GM19025 (cell line): ENCODE results near the gene PURB.
A peak's percentile ranks its signal among the peaks of the same experiment; 100 is the strongest.
"Not testable (repeated sequence)": the region's sequence is repeated elsewhere in the genome, so short reads cannot be mapped to it uniquely, and the experiment has no call there.

Experiments
- ATAC-seq: cut with Tn5 transposase; IDR thresholded peaks from one replicate; pipeline ENCODE4 v1.9.1; 2021; ENCODE audit warnings: mild to moderate bottlenecking, low read depth, moderate library complexity; ENCODE audit not compliant: unreplicated experiment

The PURB gene

DNA sequence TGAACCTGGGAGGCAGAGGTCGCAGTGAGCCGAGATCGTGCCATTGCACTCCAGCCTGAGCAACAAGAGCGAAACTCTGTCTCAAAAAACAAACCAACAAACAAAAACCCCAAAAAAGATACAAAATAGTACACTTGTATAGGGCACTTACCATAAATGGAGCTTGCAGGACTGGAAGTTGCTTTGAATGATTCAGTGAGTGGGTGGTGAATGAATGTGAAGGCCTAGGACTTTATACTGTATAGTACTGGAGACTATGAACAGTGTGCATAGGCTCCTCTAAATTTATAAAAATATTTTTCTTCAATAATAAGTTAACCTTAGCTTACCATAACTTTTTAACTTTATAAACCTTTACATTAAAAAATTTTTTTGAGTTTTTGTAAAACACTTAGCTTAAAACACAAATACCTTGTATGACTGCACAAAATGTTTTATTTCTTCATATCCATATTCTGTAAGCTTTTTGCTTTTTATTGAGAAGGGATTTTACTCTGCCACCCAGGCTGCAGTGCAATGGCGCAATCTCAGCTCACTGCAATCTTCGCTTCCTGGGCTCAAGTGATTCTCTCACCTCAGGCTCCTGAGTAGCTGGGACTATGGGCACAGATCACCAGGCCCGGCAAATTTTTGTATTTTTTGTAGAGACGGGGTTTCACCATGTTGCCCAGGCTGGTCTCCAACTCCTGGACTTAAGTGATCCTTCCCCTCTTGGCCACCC, 30.5 kb downstream of the PURB start:
- no peak for ATAC-seq

DNA sequence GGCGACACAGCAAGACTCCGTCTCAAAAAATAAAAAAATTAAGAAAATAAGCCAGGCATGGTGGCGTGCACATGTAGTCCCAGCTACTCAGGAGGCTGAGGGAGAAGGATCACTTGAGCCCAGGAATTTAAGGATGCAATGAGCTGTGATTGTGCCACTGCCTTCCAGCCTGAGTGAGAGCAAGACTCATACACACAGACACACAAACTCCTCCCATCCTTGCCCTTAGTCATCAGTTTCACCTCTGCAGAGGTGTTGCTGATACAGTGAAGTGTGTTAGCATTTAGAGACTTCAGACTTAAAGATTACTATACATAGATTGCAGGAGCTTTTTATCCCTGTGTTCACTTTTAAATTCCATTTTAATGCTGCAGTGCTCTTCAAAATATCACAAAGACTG, 31.9 kb downstream of the PURB start:
- no peak for ATAC-seq

DNA sequence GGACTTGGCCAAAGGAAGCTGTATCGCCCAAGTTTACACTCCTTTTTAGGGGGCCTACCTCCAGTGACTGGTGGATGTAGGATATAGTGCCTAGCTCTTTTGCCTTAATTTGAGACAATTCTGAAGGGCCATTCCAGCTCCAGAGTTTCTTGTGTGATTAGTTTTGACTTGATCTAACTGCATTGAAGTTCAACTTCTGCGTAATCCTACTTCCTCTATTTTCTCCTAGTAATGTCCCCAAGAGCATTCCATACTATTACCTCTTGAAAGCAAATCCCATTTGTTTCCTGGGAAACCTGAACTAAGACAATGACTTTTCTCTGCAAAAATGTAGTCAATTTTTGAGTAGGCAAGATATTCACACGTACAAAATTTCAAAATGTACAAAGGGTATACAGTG, 32.7 kb downstream of the PURB start:
- no peak for ATAC-seq

DNA sequence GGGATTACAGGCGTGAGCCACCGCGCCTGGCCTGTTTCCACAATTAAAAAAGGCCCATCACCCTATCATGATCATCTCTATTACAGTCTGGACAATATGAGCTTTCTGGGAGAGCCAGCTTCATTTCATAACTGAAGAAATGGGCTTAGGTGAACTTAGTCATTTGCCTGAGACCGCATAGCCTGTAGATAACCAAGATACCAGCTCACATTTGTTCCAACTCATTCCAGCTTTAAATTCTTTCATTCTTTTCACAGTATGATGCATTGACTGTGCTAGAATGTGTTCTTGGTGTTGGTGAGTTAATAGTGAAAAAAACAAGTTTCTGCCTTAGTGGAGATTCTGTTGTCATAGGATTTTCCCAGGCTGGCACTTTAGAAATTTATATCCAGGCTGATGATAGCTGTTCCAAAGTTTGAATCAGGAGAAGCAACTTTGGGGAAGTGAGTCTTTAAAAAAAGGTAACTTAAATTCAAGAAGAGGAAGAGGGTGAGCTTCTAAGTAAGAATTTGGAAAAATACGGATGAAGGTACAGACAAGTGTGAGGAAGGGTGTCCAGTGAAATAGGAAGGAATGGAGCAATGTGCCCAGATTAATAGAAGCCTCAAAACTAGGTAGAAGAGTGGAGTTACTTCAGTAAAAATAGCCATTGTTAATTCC, 35.3 kb downstream of the PURB start:
- ATAC-seq, result no peak

- ATAC-seq, result no peak
Measured at GRCh38 chr7:44849259-44849884, 36.0 kb downstream of the PURB start.

DNA sequence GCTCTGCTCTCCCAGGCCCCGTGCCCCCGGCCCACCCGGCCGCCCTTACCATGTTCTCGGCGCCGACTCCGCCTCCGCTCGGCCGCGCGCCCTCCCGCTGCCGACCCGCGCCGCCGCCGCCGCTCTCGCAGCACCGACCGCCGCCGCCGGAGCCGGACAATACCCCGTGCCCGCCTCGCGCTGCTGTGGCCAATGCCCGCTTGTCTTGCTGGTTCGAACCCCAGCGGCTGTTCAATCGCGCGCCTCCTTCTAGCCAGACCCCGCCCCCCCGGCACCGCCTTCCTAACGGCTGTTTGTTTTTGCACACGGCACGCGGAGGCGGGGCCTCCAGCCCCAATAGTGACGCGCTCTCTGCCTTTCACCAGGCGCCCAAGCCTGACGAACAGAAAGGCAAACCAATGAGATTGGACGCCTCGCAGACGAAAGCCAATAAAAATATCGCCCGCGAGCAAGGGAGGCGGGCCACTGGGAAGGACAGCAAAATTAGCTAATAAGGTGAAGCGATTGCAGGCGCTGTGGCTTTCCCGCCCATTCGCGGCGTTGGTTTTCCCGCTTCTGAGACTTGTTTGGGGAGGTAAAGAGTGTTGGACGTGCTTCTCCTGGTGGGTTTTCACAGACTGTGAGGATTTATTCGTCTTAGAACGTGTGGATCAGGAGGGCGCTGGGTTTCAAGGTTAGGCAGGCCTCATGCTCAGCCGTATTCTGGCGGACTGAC, 37.3 kb downstream of the PURB start, which contains the start of gene H2AZ2:
Gene H2AZ2, minus strand, starts transcription at position 168 of the 715 bp plus-strand sequence. Its CDS starts 116 bp downstream, at position 52.
- ATAC-seq, result peak; percentile 79

GRCh38 chr7:44847509-44847919, 37.8 kb downstream of the PURB start:
- ATAC-seq, result peak; percentile 58

DNA sequence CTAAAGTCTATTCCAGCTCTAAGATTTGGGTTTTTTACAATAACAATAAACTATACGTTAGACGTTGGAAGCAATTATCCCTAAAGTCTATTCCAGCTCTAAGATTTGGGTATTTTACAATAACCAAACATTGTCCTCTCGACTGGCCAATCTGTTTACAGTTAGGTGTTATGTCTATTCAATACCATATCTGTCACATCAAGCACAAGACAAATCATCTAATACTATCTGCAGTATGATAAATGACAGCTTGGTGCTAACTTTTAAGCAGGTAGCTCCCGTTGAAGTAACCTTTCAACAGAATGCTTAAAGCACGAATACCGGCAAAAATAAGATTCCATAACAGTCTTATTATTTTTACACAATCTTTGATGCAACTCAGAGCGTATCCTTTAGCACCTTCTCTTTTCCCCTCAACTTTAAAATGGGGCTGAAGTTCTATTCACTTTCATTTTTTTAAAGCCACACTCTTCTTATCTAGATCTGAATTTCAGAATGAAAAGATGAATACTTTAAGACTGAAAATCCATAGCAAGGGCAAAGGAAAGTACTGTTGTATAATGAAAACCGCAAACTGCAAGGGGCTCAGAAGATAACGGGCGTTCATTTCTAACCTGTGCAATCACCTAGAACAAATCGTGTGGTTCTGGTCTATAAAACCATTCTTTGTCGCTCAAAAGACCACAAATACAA, 38.4 kb downstream of the PURB start:
- ATAC-seq, result no peak

- ATAC-seq, result not testable (repeated sequence)
Measured at GRCh38 chr7:44846390-44846789, 38.9 kb downstream of the PURB start.

- no peak for ATAC-seq
Measured at GRCh38 chr7:44845451-44845850, 39.9 kb downstream of the PURB start.

- ATAC-seq, result not testable (repeated sequence)
Measured at GRCh38 chr7:44843440-44843839, 41.9 kb downstream of the PURB start.

- ATAC-seq, result not testable (repeated sequence)
Measured at GRCh38 chr7:44842675-44843074, 42.7 kb downstream of the PURB start.

GRCh38 chr7:44838751-44839150, 46.6 kb downstream of the PURB start:
- ATAC-seq, result no peak

- ATAC-seq, result no peak
Measured at GRCh38 chr7:44827567-44827966, 57.8 kb downstream of the PURB start.
